Right lobe of liver (tissue), 4 donors: ENCODE results near the gene KRT31.

Experiments used
- CTCF ChIP-seq, 4 donors: fragments of 200-600 bp in 3 of 4; fragments of 450-650 bp in 1 of 4; IDR thresholded peaks; one replicate each; pipeline versions ENCODE4 v1.5.1 to v1.8.0; 2016 to 2022; ENCODE audit warnings: antibody characterized with exemption in 4 of 4, mild to moderate bottlenecking in 2 of 4
- POLR2A ChIP-seq: fragments of 450-650 bp; IDR thresholded peaks from one replicate; pipeline ENCODE4 v1.6.1; 2017; ENCODE audit warnings: antibody characterized with exemption, mild to moderate bottlenecking
- donor health status: DM: no; HTN: no; CAD: no.
- donor health status: DM: no; HTN: no; CAD: no.
- donor health status: DM: no; HTN: yes; CAD: no.

- TF ChIP-seq CTCF (IDR thresholded peaks at IDR 0.05) (no peak), POLR2A (no peak)
These were observed 22.7 kb upstream of the KRT31 start for GRCh38 chr17:41420134-41420533.
